Measurements from ENCODE around the gene MORC2.
A peak's percentile ranks its signal among the peaks of the same experiment; 100 is the strongest.

MORC2 gene

DNA sequence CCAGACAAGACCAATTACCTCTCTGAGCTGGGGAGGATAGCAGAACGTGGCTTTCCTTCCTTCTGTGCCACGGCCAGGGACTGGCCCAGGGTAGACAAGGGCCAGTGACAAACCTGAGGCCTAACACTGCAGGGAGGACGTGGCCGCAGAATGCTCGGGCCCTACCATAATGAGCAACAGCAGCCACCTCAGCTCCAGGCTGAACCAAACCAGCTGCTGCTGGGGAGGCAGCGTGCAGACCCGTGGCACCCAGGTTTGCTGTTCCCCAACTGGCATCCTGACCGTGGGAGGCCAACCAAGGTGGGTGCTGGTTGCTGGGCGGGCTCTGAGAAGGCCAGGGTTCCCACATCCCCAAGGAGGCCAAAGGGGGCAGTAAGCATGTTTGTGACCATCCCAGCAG is 83.0 kb downstream of the MORC2 start:
- DNase-seq, result no peak

DNA sequence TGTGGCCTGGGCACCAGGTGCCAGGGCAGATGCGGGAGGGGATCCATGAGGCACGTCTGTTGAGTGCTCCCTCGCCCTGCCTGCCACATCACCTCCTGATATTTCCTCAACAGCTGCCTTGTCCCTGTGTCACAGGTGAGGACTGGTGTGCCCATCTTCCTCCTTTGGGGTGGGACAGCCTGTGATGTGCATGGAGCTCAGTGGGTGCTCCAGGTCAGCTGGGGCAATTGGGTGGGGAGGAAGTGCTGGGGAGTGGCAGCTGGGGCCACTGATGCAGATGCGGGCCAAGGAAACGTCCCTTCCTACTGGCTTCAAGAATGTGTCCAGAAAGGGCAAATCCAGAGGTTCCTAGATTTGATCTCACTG is 83.6 kb downstream of the MORC2 start:
- no peak for DNase-seq

DNA sequence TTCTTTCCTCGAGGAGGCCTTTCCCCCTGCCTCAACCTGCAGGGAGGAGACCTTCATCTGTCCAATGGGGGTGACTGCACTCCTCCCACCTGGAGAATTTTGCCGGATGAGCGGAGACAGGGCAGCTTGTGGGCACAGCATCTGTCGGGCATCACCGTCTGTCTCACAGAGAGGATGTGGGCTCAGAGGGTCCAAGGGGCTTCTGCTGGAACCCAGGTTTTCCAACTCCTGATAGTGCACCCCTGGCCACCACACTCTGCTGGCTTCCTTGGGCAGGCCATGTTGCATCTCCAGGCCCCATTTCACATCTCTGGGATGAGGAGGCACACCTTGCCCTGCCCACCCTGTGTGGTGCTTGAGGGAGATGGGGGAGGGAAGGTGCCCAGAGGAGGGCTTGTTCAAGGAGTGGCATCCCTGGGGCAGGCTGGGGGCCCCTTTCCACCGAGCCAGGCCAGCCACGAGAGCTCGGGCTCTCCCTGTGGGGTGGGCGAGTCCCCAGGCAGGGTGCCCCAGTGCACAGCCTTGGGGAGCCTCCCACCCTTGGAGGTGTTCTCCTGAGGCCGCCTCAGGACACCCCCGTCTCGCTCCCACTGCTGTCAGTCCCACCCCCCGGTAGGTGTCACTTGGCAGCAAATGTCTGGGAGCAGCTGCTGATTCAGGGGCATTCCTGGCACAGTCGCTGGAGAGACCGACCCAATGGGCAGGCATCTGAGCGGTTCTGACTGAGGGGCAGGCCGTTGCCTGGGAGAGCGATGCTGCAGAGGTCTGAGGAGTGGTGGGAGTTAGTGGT is 84.2 kb downstream of the MORC2 start:
- DNase-seq, result no peak

DNA sequence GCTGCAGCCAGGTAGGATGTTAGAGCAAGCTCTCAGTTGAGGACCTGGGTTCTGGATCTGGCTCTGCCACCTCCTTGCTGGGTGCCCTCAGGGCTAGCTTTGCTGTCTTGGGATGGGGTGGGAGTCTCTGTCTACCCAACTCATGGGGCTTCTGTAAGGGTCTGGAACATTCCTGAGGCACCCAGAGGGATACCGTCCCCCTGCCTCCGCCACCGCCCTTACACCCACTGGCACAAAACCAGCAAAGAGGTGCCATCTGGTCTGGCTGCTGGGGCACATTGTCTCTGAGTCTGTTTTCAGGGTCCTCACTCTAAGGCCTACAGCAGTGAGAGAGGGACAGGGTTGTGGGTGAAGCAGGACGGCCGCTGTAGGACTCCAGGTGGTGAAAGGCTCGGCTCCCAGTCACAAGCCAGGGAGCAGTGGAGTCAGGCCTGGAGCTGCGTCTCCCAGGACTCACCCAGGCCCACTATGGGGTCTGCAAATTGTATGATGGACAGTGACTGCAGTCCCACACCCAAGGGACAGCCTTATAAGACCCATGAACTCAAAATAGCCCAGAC is 84.9 kb downstream of the MORC2 start:
- DNase-seq, result no peak

DNA sequence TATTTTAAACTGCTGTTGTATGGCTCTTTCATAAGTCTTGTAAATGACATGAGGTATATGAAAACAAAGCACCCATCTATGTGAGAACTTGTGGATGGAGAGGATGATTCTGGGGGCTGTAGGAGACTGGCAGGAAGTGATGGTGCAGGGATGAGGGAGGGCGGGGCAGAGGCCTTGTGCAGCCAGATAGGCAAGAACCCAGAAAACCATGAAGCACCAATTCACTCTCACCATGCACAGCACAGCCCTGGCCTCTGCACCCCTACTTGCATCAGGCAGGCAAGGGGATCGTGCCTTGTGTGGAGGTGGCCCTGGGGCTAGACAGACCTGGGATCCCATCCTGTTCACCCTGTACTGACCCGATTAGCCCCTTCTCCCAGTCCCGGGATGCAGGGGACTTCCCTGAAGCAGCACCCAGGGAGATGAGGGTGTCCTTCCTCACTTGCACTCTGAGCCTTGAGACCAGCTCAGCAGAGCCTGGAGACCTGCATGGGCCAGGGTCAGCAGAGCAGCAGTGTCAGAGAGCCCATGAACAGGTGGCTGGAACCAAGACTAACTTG is 85.5 kb downstream of the MORC2 start:
- DNase-seq, result peak in 1 of 5 experiments; percentile 13

DNA sequence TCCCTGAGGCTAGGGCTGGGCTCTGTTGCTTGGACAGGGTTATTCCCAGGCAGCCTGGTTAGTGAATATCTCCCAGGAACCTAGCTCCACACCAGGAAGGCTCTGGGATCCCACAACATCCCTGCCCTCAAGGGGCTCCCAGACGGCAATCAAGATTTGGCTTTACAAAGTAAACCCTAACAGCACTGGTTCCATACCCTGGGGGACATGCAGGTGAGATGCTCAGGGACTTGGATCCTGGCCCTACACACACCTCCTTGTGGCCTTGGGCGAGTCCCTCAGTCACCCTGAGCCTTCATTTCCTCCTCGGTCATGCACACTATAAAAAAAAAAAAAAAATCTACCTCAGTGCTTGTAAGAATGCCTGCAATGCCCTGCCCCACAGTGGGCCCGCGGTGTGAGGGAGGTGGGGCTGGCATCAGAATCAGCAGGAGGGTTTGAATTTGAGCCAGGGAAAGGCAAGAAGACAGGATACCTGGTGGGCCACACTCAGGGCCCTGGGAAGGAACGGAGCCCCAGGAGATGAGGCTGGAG is 86.3 kb downstream of the MORC2 start:
- no peak for DNase-seq

DNA sequence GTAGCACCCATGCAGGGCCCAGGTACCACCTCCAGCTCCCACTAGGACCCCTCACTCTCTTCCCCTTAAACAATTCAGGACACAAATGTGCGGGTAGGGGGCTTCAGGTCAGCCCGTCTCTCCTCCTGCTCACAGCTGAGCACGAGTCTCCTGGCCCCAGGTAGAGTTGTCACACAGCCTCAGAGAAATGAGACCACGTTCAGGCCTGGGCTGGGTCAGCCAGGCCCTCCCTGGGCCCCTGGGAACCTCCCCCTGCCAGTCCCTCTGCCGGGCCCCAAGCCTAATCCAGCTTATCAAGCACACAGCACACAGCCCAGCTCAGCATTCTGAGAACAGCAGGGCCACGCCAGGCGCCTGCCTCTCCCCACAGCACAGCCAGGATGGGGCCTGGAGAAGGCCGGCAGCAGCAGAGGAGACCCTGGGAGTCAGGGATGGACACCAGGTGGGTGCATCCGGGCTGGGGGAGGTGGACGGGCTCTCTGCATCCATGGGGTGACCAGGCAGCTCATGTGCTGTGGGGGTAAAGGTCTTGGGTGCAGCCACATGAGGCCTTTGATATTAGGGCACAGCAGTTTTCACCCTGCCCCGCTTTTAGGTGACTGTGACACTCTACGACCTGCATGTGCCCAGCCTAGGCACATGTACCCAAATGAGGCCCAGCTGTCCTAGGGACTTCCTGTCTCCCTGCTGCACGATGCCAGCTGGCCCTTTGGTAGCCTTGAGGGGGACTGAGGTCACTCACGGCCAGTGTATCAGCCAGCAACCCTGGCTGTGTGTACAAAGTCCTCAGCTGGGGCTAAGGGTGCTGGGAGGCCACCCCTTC is 87.0 kb downstream of the MORC2 start:
- DNase-seq, result no peak

DNA sequence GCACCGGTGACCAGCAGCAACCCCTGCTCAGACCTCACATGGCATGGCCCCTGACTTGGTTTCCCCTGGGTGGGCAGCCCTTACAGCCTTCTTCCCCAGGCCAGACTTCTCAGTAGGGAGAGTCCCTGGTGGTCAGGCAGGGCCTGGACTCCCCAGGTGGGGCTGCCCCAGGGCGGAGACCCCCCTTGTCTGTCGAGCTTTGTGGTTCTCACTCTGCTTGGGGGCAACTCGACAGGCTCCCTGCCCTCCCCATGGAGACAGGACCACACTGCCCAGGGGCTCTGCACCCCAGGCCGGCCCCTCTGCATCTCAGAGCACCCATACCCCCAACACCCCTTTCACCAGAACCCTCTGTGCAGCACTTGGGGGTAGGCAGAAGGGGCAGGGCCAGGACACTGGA is 87.7 kb downstream of the MORC2 start:
- DNase-seq, result no peak

DNA sequence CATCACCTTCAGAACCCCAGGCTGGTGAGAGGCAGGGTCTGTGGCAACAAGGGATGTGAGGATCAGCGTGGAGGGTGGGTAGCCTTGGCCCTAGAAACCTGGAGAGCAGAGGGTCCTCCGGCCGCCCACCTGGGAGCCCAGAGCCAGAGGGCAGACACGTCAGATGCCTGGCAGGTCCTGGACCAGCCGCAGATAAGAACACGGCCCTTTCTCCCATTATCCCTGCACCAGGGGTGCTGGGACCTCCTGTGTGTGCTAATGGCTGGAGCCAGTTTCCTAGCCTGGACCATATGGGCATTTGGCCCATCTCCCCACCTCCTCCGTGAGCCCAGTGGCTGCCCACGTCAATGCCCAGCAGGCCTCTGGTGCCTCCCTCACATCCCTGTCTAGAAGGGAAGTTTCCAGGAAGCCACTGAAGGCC is 88.4 kb downstream of the MORC2 start:
- DNase-seq, result no peak

DNA sequence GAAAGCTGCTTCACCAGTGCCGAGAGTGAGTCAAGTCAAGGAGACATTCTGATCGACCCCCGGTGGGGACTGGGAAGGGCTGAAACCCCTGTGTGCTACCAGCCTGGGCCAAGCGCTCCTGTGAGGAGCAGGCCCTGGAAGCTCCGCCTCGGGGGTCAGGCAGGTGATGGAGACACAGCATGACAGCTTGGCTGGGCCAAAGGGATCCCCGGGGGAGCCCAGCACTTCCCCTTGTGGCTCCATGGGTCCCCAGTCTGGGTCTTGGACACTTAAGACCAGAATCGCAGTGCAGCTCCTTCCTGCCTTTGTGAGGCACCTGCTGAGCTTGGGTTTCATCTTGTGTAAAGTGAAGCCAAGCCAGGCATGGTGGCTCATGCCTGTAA is 89.2 kb downstream of the MORC2 start:
- DNase-seq, result no peak

DNA sequence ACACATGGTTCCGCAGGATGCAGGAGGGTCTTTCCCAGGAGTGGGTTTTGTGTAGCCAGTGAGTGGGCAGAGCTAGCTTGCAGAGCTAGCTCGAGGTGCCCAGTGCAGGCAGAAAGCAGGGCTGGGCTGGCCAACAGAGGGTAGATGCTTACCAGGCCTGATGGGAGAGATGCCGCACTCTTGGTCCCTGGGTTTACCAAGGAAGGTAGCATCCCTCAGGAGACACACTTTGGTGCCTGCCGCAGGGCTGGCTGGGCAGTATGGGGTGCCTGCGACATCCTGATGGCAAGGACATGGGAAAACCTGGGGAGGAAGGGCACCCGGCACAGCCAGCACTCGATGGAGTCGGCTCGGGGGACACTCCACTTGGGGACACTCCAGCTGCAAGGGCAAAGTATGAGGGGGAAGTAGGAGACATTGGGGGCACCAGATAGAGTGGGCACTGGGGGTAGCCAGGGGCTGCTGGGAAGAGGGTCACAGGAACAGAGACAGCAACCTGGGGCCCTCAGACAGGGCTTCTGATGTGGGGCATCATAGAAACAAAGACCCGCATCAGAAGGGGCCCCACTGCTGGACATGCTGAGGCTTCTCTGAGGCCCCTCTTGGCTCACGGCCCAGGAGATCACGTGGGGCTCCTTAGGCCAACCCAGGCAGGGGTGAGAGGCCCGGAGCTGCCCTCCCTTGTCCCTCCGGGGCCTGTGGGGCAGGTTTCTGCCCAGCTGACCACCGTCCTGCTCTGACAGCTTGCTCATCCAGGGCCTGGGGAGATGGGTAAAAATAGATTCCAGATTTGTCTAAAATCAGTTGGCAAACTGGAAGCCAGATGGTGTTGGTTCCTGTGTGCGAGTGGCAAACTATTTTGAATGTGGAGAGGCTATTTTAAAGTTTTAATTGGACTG is 89.8 kb downstream of the MORC2 start:
- no peak for DNase-seq

DNA sequence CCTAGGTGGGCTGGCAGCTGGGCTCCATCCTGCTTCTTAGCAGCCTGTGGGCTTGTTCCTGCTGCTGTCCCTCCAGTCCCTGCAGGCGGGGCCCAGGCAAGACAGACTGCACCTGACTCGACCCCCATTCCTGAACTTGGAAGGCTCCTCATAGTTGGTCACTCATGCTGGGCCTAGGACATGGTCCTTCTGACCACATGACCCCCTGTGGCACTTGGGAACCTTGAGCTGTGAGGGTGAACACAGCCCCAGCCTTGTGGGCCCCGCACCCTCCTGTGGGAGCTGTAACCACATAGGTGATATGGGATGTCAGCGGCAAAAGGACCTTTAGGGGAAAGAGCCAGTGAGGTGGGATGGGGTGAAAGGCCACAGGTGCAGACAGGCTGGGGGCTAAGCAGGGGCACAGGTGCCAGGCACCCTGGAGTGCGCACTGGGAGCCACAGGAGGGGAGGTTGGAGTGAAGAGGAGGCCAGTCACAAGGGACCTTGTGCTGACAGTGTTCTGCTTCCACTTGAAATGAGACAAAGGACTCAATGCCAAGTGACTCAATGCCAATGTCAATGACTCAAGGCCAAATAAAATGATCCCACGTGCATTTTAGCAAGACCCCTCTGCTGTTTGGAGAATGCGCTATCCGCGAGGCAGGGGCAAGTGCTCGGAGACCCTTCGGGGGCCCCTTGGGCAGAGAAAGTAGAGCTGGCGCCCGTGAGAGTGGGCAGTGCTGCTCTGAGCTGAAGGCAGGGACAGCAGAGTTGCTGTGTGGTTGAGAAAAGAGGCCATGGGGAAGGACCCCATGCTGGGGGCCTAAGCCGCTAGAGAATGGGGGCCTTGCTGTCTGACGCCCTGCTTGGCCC is 90.7 kb downstream of the MORC2 start:
- no peak for DNase-seq

DNA sequence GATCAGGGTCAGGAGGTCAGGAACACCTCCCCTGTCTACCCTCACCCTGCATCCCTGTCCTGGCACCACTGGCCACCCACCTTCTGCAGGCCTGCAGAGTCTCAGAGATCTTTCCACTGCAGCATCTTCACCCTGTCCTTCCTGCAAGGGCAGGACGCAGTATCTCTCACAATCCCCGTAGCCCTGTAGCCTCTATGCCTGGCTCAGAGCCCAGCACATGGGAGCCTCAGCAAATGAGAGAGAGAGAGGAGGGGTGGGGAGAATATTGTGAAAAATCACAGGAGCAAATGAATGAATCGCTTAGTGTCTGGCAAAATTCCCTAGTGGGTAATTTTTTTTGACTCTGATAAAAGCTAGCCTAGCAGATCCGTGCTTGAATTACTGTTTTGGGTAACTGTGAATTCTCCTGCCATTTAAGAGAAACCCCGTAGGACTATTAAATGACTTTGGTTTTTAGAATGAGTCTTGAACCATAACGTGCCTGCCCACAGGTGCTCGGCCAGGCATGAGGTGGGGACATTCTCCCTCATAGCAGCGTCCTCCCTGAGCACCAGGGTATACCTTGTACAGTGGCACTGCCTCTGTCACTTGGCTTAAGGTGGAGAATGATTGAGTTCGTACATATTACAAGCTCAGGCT is 91.5 kb downstream of the MORC2 start:
- DNase-seq, result no peak

DNA sequence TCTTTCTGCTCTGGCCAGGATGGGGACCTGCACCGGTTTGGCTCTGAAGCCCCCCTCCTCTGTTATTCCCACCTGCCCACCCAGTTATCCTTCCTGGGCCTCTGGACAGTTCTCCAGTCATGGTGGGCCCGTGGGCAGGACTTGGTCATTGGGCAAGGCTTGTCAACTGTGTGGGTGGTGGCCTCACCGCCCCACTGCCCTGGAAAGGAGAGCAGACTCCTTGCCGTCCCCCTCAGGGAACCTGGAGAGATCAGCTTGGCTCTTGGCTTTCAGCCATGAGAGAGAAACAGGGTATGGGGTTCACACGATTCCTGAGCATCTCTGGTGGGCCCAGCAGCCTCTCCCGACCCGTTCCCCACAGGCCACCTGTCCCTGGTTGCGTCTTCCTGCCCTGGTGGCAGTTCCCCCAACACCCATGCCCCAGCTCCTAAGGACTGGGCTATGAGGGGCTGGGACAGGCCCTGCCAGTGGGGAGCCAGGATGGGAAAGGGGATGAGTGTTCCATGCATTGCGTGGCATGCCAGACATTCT is 92.3 kb downstream of the MORC2 start:
- no peak for DNase-seq

DNA sequence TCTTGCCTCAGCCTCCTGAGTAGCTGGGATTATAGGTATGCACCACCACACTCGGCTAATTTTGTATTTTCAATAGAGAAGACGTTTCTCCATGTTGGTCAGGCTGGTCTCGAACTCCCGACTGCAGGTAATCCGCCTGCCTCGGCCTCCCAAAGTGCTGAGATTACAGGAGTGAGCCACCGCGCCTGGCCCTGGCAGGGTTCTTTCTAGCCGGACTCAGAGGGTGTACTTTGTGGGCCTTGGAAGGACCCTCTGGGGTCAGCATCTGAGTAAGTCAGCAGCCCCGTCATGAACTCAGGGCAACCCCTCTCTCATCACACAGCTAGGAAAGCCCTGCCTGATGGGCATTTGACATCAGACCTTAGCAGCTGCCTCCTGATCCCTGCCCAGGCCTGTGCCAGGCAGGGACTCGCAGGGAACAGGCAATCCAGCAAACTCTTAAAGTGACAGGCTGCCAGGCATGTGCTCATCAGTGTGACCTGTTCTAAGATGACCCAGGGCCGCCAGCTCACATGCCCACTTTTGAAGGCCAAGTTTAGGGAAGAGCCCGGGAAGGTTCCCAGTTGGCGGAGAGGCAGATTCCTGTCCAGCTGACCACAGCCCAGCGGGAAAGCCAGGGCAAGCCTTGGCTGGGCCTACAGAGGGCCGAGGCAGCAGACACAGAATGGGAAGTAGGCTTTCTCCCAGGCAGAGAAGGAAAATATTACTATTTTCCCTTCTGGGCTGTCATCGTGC is 92.9 kb downstream of the MORC2 start:
- no peak for DNase-seq
